OCI-LY1 (cell line): ENCODE data around the gene CATSPER4.

ENCODE experiments used
- H2AFZ ChIP-seq: fragments of 200-600 bp; sonication (generic), shearing (Covaris generic); 2 replicates; pipeline ENCODE4 v1.6.0; 2014; ENCODE audit warnings: antibody characterized with exemption, mild to moderate bottlenecking, low read length
- H3F3A ChIP-seq: fragments of 200-600 bp; sonication (generic), shearing (Covaris generic); 2 replicates; pipeline ENCODE4 v1.6.0; 2014; ENCODE audit warnings: mild to moderate bottlenecking, antibody characterized with exemption, low read length, moderate library complexity; ENCODE audit not compliant: insufficient read depth
- H3K27ac ChIP-seq: fragments of 200-600 bp; sonication (generic); 2 replicates; pipeline ENCODE4 v1.5.1; 2014; ENCODE audit warnings: low read length, mixed run types, mild to moderate bottlenecking, low read depth; ENCODE audit not compliant: poor library complexity, severe bottlenecking
- H3K27me3 ChIP-seq: fragments of 200-600 bp; sonication (generic); 2 replicates; pipeline ENCODE4 v1.6.0; 2014; ENCODE audit warnings: antibody characterized with exemption, mild to moderate bottlenecking, low read length, moderate library complexity; ENCODE audit not compliant: insufficient read depth
- H3K36me3 ChIP-seq: fragments of 200-600 bp; sonication (generic); 2 replicates; pipeline ENCODE4 v1.6.1; 2014; ENCODE audit warnings: mild to moderate bottlenecking, antibody characterized with exemption, low read length, moderate library complexity, mixed read lengths; ENCODE audit not compliant: insufficient read depth
- H3K4me1 ChIP-seq: fragments of 200-600 bp; sonication (generic); 2 replicates; pipeline ENCODE4 v1.5.1; 2014; ENCODE audit warnings: mild to moderate bottlenecking, low read length, moderate library complexity; ENCODE audit not compliant: insufficient read depth, severe bottlenecking
- H3K4me2 ChIP-seq: fragments of 200-600 bp; sonication (generic), shearing (Covaris generic); 2 replicates; pipeline ENCODE4 v1.6.1; 2014; ENCODE audit warnings: low read length
- H3K4me3 ChIP-seq: fragments of 200-600 bp; sonication (generic); 2 replicates; pipeline ENCODE4 v1.5.1; 2014; ENCODE audit warnings: low read length, low read depth, mild to moderate bottlenecking, mixed read lengths; ENCODE audit not compliant: poor library complexity, severe bottlenecking
- H3K79me2 ChIP-seq: fragments of 200-600 bp; shearing (Covaris generic); 2 replicates; pipeline ENCODE4 v1.6.1; 2016; ENCODE audit warnings: mixed run types, low read length, mixed read lengths; ENCODE audit not compliant: insufficient read depth
- H3K9ac ChIP-seq: fragments of 200-600 bp; sonication (generic), shearing (Covaris generic); 2 replicates; pipeline ENCODE4 v1.6.1; 2014; ENCODE audit warnings: mild to moderate bottlenecking, low read length, mixed read lengths
- H3K9me2 ChIP-seq: fragments of 200-600 bp; sonication (generic), shearing (Covaris generic); 2 replicates; pipeline ENCODE4 v1.6.1; 2014; ENCODE audit warnings: low read depth, mild to moderate bottlenecking, low read length, mixed read lengths
- H3K9me3 ChIP-seq: fragments of 200-600 bp; shearing (Covaris generic); 2 replicates; pipeline ENCODE4 v1.6.1; 2014; ENCODE audit warnings: low read length, mixed read lengths
- H4K20me1 ChIP-seq: fragments of 200-600 bp; sonication (generic), shearing (Covaris generic); 2 replicates; pipeline ENCODE4 v1.6.0; 2016; ENCODE audit warnings: mild to moderate bottlenecking, low read length; ENCODE audit not compliant: insufficient read depth
- CTCF ChIP-seq: fragments of 200-600 bp; sonication (generic), shearing (Covaris generic); IDR thresholded peaks from 2 replicates; pipeline ENCODE4 v1.5.1; 2017; ENCODE audit warnings: mild to moderate bottlenecking, antibody characterized with exemption, low read length, moderate library complexity, mixed read lengths
- EZH2 ChIP-seq: fragments of 200-600 bp; sonication (generic), shearing (Covaris generic); IDR thresholded peaks from 2 replicates; pipeline ENCODE4 v1.8.0; 2017; ENCODE audit warnings: borderline replicate concordance, mixed run types, mild to moderate bottlenecking, antibody characterized with exemption, low read length, moderate library complexity, mixed read lengths

The CATSPER4 gene

GRCh38 chr1:26158271-26158907 lies 32.0 kb upstream of the CATSPER4 start:
- H3F3A ChIP-seq = no peaks in the 10 kb centered on the region
- H2AFZ ChIP-seq = no peak overlapping the region
- H4K20me1 ChIP-seq = no peaks in the 10 kb centered on the region
- H3K79me2 ChIP-seq = no peaks in the 10 kb centered on the region
- no peak overlapping the region for H3K9ac ChIP-seq
- no peak overlapping the region for H3K4me3 ChIP-seq
- no peaks in the 10 kb centered on the region for H3K9me3 ChIP-seq
- TF ChIP-seq EZH2 = no peak
- TF ChIP-seq CTCF = no peak
- no peaks in the 10 kb centered on the region for H3K36me3 ChIP-seq
- H3K27ac ChIP-seq = no peak overlapping the region
- peaks cover 10% of the 10 kb centered on the region; the same call in 1 of the 2 replicates for H3K27me3 ChIP-seq
- H3K4me1 ChIP-seq = no peaks in the 10 kb centered on the region
- no peaks in the 10 kb centered on the region for H3K9me2 ChIP-seq
- no peak overlapping the region for H3K4me2 ChIP-seq

GRCh38 chr1:26158908-26159742 lies 31.3 kb upstream of the CATSPER4 start, which contains the start of gene FAM110D:
Gene FAM110D, plus strand, starts transcription at chr1:26159079. Its CDS starts 2,213 bp downstream, at chr1:26161292.
- H3K4me2 ChIP-seq = no peak within 1 kb of the TSS
- H4K20me1 ChIP-seq = no peaks in the 10 kb centered on the region
- TF ChIP-seq EZH2 = no peak
- no peak for TF ChIP-seq CTCF
- no peaks in the 10 kb centered on the region for H3K36me3 ChIP-seq
- H3K4me3 ChIP-seq = no peak within 1 kb of the TSS
- H3K9ac ChIP-seq = no peak within 1 kb of the TSS
- no peaks in the 10 kb centered on the region for H3K79me2 ChIP-seq
- no peaks in the 10 kb centered on the region for H3F3A ChIP-seq
- H3K27ac ChIP-seq = no peak within 1 kb of the TSS
- H3K9me3 ChIP-seq = no peaks in the 10 kb centered on the region
- no peaks in the 10 kb centered on the region for H3K9me2 ChIP-seq
- H2AFZ ChIP-seq = no peak within 1 kb of the TSS
- H3K27me3 ChIP-seq = peaks cover 13% of the 10 kb centered on the region; the same call in 1 of the 2 replicates
- H3K4me1 ChIP-seq = peaks cover 6% of the 10 kb centered on the region

- H3K27me3 ChIP-seq = peaks cover 13% of the 10 kb centered on the region; the same call in 1 of the 2 replicates
- no peak overlapping the region for H3K27ac ChIP-seq
- no peak overlapping the region for H2AFZ ChIP-seq
- H3K9me2 ChIP-seq = no peaks in the 10 kb centered on the region
- H4K20me1 ChIP-seq = no peaks in the 10 kb centered on the region
- no peaks in the 10 kb centered on the region for H3K79me2 ChIP-seq
- H3K36me3 ChIP-seq = no peaks in the 10 kb centered on the region
- TF ChIP-seq CTCF (no peak), EZH2 (no peak)
- H3K4me2 ChIP-seq = no peak overlapping the region
- no peak overlapping the region for H3K9ac ChIP-seq
- no peaks in the 10 kb centered on the region for H3K9me3 ChIP-seq
- H3K4me3 ChIP-seq = no peak overlapping the region
- H3F3A ChIP-seq = no peaks in the 10 kb centered on the region
- peaks cover 9% of the 10 kb centered on the region for H3K4me1 ChIP-seq
These were observed 30.7 kb upstream of the CATSPER4 start for GRCh38 chr1:26159743-26160039.
